Measurements from ENCODE around the gene DBP. TPM values are rescaled to one million over a fixed set of nuclear protein-coding genes. Genes with fewer than 3 reads are reported as not detected.

Gene DBP
- total and polyA plus RNA-seq, 8 donors = 6.4 to 11.1 (median 9.5) TPM

DNA sequence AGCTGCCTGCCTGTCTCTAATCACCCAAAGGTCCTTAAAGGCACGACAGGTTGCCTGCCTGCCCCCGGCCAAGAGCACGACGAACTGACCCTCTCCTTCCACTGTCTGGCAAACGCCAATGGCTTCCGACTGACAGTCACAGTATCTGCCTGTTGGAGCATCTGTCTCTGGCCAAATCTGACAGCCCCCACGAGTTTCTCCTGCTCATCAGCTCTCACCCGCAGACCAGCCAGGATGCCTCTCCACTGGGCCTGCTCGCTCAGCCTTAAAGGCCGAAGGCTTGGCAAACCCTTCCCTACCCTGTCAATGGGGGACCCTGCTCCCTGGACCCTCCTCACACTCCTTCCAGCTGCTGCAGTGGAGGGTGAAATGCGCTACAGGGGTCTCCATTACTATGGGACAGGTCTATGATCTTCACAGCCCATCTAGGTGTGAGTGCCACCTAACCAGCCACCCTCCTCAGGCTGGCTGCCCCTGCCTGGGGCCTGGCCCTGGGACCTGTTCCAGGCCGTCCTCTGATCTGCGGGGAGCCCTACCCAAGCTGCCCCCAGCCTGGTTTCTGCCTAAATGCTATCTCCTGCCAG lies 23.2 kb downstream of the DBP start:
- ATAC-seq (no peak), DNase-seq (no peak)
- Histone ChIP-seq H3K9me3 (no peaks in the 10 kb centered on the region), H3K36me3 (peaks cover 0 to 34% of the 10 kb centered on the region in 2 donors), H3K27ac (peak overlapping the region; percentile 30 to 62), H3K27me3 (no peaks in the 10 kb centered on the region), H3K4me3 (peak overlapping the region; percentile 21 to 75), H3K4me1 (peaks cover 16 to 30% of the 10 kb centered on the region in 2 donors)
- TF ChIP-seq, protein P1, sequence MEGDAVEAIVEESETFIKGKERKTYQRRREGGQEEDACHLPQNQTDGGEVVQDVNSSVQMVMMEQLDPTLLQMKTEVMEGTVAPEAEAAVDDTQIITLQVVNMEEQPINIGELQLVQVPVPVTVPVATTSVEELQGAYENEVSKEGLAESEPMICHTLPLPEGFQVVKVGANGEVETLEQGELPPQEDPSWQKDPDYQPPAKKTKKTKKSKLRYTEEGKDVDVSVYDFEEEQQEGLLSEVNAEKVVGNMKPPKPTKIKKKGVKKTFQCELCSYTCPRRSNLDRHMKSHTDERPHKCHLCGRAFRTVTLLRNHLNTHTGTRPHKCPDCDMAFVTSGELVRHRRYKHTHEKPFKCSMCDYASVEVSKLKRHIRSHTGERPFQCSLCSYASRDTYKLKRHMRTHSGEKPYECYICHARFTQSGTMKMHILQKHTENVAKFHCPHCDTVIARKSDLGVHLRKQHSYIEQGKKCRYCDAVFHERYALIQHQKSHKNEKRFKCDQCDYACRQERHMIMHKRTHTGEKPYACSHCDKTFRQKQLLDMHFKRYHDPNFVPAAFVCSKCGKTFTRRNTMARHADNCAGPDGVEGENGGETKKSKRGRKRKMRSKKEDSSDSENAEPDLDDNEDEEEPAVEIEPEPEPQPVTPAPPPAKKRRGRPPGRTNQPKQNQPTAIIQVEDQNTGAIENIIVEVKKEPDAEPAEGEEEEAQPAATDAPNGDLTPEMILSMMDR (IDR thresholded peaks at IDR 0.05) = no peak
- intact Hi-C loops (cut with DNase I) = no loop called here

DNA sequence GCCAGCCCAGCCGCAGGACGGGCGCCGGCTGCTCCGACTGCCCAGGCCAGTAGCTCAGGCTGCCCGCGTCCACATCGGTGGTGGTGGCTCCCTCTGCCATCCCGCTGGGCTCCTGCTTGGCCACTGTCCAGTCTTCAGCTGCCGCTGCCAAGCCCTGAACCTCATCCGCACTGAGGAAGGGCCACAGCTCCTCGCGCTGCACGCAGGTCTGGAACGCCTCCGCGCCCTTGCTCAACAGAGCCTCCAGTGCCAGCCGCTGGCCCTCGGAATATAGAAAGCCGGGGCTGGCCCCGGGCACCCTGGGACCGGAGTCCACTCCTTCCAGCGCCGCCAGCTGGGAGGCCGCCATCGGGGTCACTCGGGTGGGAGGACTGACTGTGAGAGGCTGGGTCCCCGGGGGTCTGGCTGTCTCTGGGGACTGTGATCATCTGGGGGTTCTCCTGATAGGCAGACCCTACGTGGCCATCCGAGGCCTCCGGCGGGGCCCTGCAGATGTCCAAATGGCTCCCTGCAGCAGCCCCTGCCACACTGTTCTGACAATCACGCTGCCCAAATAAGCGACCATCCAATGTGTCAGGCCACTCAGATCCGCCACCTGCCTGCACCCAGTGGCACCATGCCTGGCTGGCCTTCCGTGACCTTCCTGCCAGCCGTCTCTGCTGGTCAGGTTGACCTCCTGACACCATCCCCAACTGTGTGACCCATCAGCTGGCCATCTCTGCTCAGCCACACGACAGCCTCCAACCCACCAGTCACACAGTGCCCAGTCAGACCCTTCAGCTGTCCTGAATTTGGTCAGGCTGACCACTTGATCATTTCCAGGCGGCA lies 23.9 kb downstream of the DBP start:
- H3K27ac ChIP-seq = peak overlapping the region; percentile 30 to 62
- peaks cover 15 to 27% of the 10 kb centered on the region in 2 donors for H3K4me1 ChIP-seq
- no peak for ATAC-seq
- TF ChIP-seq, protein P1 (IDR thresholded peaks at IDR 0.05) = no peak
- H3K36me3 ChIP-seq = peaks cover 0 to 34% of the 10 kb centered on the region in 2 donors
- H3K9me3 ChIP-seq = no peaks in the 10 kb centered on the region
- intact Hi-C loops (cut with DNase I) = no loop called here
- H3K4me3 ChIP-seq = peak overlapping the region in 1 of 2 donors; percentile 75
- no peaks in the 10 kb centered on the region for H3K27me3 ChIP-seq
- DNase-seq = peak in 1 of 4 donors; percentile 82

DNA sequence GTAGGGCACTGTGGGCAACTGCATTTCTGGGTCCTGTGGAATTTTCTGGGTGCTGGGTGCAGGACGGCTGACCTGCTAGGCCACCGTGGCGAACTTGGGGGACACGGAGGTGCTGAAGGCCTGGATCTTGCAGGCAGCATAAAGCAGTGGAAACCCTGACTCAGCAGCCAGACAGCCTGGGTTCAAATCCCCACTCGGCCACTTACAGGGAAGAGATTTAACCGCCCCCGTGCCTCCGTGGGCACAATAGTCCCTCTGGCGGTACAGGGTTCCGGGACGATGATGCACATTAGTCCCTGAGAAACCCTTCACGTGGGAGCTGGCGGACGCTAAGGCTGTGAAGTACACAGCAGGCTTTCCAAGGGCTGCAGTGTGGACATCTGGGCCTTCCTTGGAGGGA lies 25.3 kb downstream of the DBP start:
- Histone ChIP-seq H3K27me3 (no peaks in the 10 kb centered on the region), H3K4me1 (peaks cover 2 to 13% of the 10 kb centered on the region in 2 donors), H3K9me3 (no peaks in the 10 kb centered on the region), H3K27ac (no peak overlapping the region), H3K36me3 (peaks cover 0 to 25% of the 10 kb centered on the region in 2 donors), H3K4me3 (no peak overlapping the region)
- ATAC-seq = no peak
- no peak for DNase-seq
- TF ChIP-seq, protein P1 (IDR thresholded peaks at IDR 0.05) = no peak
- intact Hi-C loops (cut with DNase I) = no loop called here

DNA sequence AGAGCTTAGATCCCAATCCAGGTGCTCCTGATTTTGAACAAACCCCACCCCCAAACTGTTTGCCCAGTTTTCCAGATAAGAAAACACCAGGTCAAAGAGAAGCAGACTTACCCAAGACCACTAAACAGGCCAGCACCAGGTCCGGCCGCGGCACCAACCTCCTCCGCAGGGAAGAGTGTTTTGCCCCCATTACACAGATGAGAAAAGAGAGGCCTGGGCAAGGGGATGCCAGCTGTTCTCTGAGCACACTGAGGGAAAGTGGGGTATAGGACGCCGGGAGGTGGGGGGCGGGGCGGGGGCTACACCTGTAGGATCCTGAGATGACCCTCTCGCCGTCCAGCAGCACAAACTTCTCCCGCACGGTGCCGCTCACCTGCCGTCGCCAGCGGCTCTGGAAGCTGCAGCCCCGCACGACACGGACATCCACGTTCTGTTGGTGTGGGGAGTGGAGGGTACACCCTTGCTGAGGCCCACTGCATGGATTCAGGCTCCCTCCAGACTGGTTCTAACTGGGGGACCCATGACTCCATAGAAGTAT lies 27.5 kb downstream of the DBP start:
- no peak for ATAC-seq
- Histone ChIP-seq H3K36me3 (peaks cover 0 to 3% of the 10 kb centered on the region in 2 donors), H3K27me3 (no peaks in the 10 kb centered on the region), H3K4me3 (no peak overlapping the region), H3K27ac (no peak overlapping the region), H3K4me1 (no peaks in the 10 kb centered on the region), H3K9me3 (no peaks in the 10 kb centered on the region)
- no peak for DNase-seq
- TF ChIP-seq, protein P1 (IDR thresholded peaks at IDR 0.05) = no peak
- intact Hi-C loops (cut with DNase I) = no loop called here

DNA sequence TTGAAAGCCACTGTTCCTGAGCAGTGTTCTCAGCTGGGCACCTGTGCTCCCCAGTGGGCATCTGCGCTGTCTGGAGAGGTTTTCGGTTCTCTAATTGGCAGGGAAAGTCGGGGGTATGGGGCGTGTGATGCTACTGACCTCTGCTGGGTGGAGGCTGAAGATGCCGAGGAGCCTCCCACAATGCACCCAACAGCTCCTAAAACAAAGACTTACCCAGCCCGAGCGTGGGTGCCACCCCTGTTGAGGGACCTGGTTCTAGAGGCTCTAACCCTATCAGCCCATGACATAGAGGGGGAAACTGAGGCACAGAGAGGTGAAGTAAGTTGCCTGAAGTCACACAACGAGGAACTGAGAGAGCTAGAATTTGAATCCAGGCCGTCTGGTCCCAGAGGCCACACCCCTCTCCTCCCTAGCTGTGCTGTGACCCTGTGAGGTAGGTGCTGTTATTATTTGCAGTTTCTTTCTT lies 28.3 kb downstream of the DBP start:
- peak; percentile 46 for ATAC-seq
- Histone ChIP-seq H3K27me3 (no peaks in the 10 kb centered on the region), H3K9me3 (no peaks in the 10 kb centered on the region), H3K36me3 (no peaks in the 10 kb centered on the region), H3K27ac (no peak overlapping the region), H3K4me3 (no peak overlapping the region), H3K4me1 (no peaks in the 10 kb centered on the region)
- DNase-seq = peak in 1 of 4 donors; percentile 38
- TF ChIP-seq, protein P1 (IDR thresholded peaks at IDR 0.05) = no peak
- intact Hi-C loops (cut with DNase I) = no loop called here
